CD4-positive, alpha-beta T cell treated with Interleukin-1 beta for 1 hour (primary cell): Measurements from ENCODE around the gene NRP2.

Experiments used
- DNase-seq, 2 donors: peaks; one replicate each; pipeline ENCODE4 v3.0.0-alpha.2; 2020 to 2022

Gene NRP2

DNA sequence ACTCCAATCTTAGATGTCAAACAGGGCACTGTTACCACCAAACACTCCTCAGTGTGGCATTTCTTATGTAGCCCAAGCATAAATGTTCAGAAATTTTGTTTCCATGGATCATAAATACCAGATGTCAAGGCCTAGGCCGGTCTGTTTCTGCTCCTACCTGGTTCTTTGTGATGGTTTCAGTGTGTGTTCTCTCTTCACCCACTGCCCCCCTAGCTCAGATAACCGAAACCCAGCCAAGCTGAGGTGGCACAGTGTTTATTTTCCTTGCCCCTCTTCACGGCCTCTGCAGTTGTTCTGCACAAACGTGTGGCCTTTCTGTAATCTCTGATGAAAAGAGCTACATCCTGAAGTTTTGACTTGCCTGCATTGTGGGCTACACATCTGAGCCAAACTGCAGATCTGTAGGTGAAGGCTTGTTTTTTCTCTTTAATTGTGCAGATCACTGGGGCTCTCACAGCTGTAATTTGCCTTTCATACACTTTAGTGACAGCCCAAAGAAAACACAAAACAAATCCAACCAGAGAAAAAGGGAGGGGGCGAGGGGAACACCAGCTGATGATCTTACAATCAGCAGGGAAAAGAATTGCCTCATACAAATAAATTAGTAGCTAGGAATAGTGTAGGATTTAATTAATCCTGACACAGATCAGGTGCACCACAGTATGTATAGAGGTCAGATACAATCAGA, 99.1 kb downstream of the NRP2 start:
- no peak for DNase-seq

DNA sequence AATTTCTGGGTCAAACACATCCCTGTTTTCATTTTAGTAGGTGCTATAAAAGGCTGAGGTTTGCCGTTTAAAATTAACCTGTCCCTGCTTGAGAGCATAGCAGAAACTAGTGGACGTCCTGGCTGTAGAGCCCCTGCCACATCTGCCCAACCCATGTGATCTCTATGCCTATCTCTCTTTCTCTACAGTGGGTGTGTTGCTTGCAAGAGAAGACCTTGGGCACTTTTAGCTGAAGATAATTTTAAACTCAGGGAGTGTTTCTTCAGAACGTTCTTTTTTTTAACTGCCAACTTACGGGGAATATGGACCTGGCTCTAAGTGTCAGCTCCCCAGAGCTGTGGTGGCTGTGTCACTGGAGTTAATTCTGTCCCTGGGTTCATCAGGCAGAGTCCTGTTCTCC, 100.6 kb downstream of the NRP2 start:
- DNase-seq: no peak

DNA sequence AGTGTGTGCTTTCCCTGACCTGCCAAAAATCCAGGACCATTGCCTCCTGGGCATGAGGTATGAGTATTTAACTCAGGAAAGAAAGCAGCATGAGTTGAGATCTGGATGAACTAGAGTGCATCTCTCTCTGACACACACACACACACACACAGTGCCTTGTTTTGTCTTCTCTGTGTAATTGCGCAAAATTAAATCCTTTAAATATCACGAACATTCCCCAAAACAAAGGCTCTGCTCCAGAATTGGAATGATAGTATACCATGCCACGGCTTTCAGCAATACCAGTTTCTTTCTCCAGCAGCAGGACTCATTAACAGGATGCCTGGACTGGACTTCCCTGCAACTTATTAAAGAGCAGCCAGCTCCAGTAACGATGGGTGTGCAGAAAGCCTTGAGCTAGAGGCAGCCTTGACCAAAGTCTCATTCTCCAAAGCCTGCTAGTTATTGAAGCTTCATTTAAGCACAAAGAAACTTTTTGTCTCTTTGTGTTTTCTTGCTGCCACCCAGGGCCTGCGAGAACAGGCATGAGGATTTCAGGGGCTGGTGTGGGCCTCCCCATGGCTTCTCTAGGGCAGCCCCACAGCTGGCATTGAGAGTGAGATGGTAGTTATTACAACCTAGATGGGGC, 101.7 kb downstream of the NRP2 start:
- DNase-seq: no peak

DNA sequence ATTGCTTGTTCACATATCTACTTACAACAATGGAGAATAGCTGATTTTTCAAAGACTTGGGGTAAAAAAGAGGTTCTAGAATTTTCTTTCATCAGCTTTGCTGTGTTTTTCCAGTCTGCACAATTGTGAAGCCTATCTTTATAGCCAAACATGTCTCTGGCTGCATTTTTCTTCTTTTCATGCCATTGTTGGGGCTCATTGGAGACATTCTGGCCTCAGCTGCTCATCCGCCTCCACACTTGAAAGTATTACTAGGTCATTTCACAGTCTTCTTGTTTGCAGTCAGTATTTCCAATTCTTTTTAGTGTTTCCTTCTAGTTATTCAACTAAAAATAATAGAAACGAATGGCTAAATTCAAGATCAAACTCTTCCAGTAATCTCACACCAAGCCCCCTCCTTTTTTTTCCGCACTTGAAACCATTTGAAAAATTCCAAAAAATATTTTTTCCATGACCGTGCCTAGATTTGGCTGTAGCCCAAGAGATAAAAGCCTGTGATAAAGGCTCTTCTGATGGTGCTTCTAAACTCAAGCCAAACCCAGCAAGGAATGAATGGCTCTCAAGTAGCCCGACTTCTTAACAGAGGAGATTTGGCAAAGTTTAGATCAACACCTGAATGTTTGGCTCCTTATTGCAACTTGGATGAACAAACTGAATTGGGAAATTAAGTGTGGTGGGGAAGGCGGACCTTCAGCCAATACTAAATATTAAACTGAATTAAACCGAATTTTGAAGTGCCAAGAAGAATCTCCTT, 103.4 kb downstream of the NRP2 start:
- DNase-seq: no peak

DNA sequence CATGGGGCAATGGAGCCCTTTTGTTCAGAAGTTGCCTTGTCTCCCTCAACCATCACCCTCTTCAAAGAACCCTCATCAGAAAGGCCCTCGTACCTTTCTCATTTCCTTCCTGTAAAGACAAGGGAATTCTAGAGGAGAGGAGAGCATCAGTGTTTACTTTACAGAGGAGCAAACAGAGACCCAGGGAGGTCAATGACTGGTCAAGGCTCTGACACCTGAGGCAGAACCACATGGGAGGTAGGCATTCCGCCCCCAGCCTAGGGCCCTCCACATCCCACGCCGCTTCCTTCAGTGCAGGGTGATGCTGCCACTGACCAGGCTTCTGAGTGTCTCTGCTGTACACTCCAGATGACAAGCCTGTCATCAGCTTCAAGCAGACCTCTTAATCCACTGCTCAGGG, 104.7 kb downstream of the NRP2 start:
- no peak for DNase-seq

DNA sequence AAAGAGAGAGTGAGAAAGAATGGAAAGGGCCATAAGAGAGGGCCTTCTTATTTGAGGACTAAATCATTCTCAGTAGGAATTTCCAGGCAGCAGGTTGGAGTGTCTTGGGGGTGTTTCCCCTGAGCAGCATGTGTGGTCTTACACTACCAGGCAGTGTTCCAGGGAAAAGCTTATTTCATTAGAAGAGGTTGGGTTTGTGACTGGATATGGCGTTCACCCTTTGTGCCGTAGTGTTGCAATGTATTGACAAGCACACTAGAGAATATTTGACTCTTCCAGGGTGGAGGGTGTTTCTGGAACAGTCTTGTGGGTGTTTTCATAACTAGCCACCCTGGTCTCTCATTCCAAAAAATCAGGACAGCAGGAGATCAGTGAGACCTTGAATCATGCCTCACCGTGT, 105.5 kb downstream of the NRP2 start:
- DNase-seq: no peak

DNA sequence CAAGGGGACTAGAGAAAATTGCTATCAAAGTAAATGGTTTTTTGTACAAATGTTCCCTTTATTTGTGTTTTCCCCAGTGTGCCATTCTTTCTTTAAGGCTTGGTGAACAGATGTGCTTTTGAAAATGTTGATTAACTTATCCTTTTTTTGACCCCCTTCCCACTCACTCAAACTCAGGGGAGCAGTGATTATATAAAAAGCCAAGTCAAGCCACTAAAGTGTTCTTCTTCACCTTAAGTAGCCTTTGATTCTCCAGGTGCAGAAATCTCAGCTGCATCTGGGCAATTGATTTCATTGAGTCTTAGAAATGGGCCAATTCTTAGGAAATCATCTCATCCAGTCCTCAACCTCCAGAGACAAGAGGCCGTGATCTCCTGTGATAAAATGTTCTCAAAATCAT, 107.6 kb downstream of the NRP2 start:
- DNase-seq: no peak

DNA sequence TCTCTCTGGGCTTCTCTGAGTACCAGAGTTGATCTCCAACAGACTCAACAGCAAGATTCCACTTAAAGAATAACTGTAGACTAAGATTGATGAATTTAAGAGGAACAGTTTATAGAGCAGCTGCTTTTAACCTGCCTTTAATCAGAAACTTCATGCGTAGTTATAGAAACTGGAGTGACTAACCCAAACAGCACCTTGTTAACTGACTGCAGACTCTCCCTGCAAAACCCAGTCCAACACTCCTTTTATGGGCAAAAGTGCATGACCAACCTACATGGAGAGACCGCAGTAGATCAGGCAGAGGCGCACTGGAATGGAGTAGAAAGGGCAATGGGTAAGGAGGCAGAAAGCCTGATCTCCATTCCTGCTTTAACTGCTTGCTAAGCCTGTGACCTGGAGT, 110.6 kb downstream of the NRP2 start:
- no peak for DNase-seq

DNA sequence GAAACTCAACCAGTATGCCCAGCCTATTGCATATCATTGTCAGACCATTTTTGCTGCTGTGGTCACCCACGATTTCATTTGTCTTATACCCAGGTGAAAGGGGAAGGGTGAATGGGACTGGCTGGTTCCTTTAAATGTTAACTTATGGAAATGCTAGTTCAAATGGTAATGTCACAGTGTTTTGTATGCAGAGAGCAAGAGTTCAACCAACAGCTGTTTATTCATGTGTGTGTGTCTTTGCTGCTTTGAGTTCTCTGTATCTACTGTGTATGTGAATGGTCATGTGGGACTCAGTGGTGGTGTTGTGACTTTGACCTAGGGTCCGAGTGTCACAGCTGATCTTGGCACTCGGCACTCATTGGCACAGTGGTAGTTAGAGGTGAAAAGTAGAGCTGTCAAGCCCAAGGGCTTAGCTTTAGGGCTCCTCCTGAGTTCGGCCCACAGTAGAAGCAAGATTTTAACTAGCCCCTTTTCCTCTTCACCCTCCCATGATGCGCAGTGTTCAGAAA, 114.6 kb downstream of the NRP2 start:
- DNase-seq: no peak

DNA sequence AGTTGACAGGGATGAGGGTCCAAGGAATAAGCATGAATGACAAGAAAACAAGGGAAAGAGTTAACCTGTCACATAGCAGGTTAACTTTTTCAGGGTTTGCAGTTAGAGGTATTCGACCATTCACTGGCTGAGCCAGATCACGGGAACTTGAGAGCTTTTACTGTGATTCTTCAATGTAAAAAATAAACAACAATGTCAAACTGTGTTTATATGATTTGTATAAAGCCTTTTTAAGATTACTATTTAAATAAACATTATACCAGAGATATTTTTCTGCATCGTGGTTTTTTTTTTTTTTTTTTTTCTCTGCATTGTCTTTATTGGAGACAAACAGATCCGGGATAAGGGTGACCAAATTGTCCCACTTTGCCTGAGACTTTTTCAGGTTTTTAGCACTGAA, 115.6 kb downstream of the NRP2 start:
- DNase-seq: no peak

DNA sequence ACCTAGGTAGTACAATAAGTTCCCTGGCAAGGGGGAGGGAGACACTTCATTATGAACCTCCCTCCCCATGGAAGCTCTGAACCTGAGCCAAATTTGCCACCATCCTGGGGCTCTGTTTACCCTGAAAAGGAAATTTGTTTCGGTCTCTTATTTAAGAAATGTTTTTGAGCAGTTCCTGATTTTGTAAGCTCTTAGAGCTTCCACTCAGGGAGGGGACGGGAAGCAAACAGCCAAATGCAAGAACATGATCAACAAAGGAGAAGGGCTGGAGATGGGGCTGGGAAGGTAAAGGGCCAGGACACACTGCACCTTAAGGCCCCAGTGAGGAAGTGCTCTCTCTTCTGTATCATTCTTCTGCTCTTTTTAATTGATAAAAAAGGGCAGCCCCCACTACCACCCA, 117.9 kb downstream of the NRP2 start:
- no peak for DNase-seq

DNA sequence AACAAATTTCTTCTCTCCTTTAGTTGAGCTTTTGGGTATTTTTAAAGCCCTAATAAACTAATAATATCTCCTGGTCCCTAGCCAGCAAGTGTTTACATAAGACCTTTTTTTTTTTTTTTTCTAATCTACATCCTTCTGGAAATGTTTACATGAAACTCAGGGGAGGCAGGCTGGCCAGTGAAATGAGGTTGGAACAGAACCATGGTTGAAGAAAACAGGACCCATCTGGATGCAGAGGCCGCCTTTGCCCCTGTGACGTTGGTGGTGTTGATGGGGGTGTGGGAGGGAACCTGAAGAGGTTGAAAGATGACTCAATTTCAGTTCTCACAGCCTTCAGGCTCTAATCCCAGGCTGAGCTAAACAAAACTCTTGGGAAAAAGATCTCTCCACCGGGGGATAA, 118.5 kb downstream of the NRP2 start:
- no peak for DNase-seq

DNA sequence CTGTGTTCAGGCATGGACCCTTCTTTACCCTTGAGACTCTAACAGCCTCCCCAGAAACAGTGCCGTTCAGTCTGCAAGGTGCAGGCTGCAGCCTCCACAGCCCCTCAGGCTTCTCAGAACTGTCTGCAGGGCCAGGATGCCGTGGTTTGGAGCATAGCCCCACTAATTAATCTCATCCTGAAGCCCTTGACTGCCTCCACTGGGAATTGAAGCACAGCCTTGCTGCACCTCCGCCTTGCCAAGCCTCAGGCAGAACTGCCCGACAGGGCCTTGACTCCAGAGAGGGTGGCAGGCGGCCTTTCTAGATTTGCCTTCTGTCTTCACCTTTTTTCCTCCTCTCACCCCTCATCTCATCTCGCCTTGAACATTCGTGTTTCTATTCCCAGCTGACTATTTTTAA, 119.8 kb downstream of the NRP2 start:
- DNase-seq: no peak

DNA sequence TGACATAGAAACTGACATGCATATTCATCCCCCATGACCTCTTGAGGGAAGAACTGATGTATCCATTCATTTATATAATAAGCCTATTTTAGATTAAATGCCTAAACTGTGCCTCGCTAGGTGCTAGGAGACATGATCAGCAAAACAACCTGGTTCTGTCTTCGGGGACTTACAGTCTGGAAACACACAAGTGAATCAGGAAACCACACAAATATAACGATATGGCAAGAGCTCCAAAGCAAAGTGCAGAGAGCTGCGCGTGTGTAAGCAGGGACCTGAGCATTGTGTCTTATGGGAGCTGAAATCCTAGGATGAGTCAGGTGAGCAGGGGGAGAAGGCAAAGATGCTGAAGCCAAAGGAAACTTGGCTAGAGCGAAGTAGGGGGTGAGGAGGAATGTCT, 120.6 kb downstream of the NRP2 start:
- no peak for DNase-seq

DNA sequence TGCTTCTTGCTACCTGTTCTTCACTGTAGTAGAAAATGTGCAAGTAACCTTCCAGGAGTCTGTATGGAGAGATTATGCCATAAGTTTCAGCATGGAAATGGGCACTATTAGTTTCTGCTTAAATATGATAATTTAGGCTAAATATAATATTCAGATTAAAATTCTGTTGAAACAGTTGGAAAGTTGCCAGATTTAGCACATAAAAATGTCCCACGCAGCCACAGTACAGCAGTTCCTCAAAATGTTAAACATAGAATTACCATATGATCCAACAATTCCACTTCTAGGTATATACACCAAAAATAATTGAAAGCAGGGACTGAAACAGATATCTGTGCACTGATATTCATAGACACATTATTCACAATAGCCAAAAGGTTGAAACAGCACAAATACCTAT, 121.2 kb downstream of the NRP2 start:
- DNase-seq: no peak

DNA sequence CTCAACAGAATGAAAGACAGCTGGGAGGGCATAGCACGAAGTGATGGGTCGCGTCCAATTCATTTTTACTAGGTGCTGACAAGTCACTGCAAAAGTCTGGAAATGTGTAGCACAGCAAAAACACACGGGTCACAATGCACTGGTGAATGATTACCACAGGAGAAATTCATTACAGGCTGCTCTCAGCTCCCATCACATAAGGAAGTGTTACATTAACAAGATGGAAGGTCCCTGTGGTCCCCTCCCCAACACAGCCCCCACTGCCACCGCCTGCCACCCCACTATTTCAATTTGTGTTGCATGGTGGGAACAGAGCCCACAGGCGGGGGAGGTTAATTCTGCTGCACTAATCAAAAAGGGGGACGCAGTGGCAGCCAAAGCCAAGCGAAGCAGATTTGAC, 122.8 kb downstream of the NRP2 start:
- no peak for DNase-seq

DNA sequence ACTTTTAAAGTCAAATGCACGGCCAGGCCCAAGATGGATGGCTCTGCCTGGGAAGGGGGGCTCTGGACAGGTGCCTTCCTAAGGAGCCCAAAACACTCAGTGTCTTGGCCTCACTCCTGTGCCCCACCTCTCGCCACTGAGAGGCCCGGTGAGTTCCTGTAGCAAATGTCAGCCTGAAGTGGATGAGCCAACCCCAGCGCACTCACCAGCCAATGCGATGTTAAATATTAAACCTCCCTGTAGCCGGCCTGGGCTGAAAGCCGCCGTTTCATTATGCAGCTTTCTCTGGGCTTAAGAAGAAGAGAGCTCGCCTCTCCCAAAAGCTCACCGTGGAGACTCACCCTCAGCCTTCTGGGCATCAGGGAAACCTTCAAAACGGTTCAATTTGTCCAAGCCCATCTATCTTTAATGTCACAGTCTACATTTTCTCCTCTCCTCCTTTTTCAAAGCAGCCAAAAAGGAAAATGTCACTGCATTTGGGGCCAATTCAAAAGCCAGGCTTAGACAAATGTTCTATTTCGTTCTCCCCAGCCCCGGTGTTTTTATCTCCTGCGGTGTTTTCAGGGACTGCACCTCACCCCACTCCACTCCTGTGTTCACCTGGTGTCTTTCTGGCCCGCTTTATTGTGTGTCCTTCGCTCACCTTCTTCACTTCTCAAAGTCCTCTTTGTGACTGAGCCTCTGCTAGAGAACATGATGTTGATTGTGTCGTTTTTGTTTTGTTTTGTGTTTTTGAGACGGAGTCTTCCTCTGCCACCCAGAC, 124.0 kb downstream of the NRP2 start:
- DNase-seq: no peak

DNA sequence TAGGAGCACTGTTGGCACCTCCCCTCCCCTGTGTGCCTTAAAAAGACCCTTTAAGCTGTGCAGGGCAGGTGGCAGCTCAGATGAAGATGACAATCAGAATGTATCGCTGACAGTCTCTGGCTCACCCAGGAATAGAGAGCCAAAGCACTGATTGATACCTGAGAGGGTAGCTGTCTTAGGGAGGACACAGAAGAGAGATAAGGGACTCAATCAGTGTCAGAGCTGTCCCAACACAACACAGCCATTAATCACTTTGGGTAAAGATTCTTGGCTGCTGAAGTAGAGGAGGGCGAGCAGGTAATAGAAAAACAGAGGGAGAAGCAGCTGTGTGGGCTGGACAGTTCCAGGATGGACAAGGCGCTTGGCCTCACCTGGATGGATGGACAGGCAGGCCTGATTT, 124.9 kb downstream of the NRP2 start:
- no peak for DNase-seq

DNA sequence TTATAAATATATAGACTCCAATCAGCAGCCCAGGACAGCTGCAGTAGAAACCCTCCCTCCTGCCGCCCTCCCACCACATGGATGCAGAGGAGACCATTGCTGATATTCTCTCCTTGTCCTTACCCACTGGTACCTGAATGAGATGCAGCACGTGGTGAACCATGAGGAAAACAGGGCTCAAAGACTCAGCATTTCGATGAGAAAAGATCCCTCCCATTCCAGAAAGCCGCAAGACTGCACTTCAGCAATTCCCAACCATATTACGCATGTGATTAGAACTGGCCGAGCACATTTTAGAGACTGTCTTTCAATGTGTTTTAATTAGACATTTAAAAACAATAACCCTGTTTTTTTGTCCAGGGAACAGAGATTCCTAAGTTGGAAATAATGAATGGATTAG, 125.5 kb downstream of the NRP2 start:
- no peak for DNase-seq

DNA sequence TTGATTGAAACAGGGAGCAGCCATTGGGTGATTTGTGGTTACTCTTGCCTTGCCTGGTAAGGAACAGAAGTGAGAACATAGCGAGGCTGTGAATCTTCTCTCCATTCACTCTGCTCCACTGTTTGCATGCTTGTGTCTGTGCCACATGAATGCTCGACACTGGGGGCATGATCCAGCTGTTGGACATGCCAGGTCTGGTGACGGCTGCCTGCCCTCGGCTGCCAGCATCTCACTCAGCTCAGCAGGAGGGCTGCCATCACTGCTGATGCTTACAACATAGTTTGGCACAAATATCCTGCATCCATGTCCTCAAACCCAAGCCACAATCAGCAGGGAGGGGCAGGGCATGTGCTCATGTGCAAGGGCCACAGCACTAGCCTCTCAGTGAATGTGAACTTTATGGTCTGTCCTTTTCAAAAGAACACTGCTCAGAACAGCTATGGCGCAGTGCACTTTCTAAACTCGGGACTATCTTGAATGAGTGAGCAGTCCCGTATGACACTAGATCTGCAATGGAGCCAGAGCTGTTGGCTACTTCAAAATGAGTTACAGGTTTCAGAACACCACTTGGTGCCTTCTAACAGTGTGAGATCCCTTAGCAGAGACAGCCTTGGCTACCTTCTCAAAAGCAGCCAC, 126.3 kb downstream of the NRP2 start:
- no peak for DNase-seq

DNA sequence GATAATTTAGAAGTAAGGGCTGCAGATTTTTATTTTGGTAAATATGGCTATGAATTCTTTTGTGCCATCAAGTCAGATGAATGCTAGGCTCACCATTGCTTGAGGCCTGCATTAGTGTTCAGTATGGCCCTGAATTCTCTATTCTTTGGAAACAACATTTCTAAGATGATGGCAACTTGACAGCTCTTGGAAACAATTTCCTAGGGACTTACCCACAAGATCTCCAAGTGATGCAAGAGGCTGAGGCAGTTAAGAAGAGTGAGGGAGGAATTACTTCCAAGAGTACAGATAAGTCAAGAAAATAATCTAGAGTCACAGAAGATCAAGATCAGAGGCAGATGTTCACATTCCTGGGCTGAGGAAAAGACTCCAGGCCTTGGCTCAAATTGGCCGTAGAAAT, 129.1 kb downstream of the NRP2 start:
- no peak for DNase-seq

DNA sequence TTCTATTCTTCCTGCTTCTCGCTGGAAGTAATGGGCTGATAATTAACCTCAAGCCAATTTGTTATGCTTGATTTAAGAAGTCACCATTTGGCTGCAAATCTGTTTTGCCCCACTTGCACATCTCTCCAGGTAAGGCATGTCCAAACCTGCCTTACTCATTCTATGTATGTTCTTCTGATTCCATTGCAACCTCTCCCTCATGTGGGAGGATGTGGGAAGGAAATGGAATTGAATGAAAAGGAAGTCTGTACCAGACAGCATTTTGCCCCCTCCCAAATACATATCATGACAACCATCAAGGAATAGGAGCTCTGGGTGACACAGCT, 131.7 kb downstream of the NRP2 start:
- DNase-seq: no peak

DNA sequence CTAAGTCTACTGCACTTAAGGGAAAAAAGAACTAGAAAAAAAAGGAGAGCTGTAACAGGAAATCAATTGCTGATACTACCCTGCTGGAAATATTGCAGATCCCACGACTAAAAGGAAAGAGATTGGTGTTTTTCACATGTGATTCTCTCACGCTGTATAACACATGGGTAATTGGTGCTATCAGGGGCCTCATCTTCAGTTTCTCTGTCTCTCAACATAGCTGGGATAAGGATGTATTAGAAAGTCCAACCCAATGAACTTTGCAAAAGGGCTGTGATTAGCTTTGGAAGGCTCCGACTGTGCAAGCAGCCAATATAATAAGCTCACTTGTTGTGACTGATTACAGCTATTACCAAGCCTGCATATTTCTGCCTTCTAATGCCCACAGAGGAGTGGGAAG, 133.4 kb downstream of the NRP2 start:
- no peak for DNase-seq
